Measurements from ENCODE around the gene SMARCD3.

The SMARCD3 gene

DNA sequence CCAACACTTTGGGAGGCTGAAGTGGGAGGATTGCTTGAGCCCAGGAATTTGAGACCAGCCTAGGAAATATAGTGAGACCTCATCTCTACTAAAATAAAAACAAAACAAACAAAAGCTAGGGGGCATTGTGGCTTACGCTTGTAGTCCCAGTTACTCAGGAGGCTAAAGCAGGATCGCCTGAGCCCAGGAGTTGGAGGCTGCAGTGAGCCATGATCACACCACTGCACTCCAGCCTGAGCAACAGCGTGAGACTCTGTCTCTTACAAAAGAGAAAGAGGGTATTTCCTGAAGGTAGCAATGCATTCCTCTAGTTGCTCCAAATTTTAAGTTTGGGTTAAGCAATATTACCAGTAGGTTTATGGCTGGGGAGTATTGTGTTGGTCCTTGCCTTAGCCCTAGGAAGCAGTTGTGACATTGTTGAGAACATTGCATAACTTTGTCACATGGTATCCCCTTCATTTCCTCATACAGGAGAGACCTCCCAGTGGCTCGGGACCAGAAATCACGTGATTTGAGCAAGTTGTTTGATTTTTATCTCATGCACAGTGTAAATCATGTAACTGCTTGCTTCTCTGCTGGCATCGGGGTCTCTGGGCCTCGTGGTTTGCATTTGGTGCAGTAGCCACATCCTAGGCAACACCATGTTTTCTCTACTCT lies 23.3 kb upstream of the SMARCD3 start:
- DNase-seq = no peak

DNA sequence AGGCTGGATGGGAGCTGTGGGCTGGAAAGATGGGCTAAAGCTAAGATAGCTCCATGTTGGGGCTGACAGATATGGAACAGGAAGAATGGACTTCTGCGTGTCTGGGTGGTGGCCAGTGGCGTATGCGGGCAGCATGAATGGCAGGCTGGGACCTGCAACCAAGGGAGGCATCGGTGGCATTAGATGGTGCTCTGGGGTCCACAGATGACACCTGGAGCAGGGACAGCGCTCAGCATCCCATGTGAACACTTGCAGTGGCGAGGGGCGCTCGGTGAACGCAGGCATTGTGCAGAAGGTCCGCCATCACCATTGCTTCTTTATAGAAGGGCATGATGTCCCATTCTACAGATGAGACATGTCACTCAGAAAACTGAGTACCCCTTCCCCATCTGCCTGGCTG lies 21.0 kb upstream of the SMARCD3 start:
- DNase-seq = no peak

DNA sequence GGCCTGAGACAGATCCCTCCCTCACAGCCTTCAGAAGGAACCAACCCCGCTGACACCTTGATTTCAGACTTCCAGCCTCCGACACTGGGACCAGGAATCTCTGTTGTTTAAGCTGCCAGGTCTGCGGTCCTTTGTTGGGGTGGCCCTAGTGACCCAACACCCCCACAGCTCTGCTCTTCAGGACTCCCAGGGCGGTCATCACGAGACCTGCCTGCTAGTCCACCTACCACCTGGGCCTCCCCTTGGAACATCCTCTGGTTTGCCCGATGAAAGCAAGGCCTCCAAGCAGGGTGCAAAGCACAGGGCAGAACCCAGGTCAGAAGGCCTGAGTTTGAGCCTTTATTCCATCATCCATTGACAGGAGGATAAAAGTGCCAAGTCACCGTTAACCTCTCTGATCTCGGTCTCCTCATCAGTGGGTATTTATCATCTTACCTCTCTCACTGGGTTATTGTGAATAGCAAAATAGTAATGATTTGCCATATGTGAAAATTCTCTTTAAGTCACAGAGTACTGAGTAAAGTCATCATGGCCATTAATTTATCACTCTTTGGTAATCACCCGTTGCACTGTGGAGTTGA lies 16.9 kb upstream of the SMARCD3 start:
- no peak for DNase-seq

DNA sequence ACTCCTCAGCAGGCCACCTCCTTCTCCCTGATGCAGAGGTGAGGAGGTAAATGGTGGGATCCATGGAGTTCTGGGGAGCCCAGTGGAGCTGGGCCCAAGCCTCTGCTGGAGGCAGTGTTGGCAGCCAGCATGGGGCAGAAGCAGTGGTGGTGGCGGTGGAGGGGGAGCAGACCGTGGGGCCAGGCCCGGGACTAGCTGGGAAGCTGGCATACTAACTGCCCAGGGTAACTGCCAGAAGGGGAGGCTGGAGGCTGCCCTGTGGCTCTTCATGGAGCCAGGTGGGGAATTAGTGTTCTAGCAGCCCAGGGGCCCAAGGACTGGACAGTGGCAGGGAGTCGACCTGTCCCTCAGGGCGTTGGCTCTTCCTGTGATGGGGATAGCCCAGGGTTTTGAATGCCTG lies 16.1 kb upstream of the SMARCD3 start:
- no peak for DNase-seq

DNA sequence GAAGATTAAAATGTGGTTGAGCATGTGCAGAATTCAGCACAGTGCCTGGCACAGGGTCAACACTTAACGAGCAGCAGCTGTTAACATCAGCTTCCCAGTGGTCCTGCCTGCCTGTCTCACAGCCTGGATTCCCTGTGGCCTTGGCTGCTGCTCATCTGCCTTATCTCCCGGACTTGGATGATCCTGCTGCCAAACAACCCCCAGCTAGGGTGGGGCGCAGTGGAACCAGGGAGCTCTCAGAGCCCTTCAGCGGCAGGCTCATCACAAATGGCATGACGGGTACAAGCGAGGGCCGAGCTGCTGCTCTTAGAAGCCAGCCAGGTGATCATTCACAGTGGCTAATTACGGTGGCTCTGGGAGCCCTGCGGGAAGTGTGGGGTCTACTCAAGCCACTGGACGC lies 13.0 kb upstream of the SMARCD3 start:
- DNase-seq = no peak

DNA sequence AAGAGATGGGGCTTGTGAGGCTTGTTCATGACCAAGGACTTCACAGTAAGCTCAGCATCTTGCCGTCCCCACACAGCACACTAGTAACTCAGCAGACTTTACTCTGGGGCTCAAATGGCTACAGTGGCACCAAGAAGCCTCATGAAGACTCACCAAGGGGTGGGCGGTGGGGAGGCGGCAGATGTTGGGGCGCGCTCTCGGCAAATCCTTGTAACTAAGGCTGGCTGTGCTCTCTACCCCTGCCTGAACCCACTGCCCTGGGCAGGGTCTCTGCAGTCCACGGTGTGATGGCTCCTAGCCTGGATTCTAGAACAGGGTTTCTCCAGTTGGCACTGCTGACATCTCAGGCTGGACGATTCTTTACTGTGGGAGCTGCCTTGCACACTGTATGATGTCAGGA lies 12.4 kb upstream of the SMARCD3 start:
- DNase-seq = no peak

DNA sequence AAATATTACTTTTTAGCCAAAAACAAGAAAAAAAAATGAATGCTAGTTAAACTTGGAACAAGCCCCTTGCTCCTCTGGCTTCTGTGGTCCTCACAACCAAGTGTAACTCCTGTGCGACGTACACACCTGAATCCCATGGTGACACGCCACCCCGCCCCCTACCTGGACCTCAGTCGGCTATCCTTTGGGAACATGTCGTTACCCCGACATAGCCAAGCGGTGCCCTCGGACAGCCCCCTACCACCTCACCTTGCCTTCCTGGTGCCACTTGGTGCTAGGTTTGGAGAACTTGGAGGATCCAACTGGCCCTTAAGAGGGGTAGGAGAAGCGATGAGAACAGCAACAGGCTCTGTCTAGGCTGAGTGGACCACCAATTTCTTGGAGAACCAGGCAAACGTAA lies 12.0 kb upstream of the SMARCD3 start:
- DNase-seq = no peak

DNA sequence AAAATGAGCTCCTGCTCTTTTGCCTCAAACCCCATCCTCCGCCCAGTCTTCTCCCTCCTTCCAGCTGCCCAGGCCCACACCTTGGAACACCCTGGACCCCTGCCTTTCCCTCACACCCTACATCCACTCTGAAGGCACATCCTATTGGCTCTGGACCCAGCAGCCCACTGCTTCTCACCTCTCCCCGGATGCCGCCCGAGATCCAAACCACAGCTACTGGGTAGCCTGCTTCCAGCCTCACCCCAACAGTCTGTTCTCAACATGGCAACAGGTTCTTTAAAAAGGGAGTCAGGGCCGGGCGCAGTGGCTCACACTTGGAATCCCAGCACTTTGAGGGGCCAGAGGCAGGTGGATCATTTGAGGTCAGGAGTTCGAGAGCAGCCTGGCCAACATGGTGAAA lies 9.5 kb upstream of the SMARCD3 start:
- DNase-seq = no peak

DNA sequence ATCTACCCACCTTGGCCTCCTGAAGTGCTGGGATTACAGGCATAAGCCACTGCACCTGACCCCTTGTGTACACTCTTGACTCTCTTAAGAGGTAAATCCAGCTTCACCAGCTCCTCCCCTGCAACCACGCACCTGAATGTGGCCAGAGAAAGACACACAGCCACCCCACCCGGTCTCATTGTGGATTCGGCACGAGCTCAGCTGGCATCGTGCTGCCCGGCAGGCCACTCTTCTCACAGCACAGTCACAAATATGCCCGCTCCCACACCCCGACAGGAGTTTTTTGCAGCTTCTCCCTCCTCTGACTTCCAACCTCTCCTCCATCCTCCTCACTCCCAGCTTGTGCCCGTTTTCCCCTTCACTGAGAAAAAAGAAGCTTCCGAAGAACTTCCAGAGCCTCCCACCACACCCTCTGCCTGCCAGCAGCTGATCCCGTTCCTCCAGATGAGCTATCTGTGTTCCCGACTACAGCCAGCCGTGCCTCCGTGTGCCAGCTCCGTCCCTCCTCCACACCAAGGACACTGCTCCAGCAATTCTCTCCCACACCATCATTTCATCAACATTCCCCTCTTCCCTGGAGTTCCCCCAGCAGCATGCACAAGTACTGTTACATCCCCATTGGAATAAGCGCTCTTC lies 8.0 kb upstream of the SMARCD3 start:
- DNase-seq = no peak

DNA sequence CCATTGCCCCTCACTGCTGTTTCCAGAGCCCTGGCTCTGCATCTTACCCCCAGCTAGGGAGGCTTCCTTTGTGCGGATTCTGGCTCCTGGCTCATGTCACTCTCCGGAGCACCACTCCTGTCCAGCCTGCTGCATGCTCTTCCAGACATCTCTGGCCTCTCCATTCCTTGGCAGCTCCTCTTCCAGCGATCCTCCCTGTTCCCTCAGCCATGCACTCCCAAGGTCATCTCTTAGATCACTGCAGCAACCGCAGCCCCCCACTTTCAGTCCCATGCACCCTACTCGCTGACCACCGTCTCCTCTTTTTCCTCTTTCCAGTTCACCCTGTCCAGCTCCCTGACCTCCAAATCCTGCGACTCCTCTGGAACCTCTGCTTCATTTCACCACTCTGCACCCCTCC lies 6.9 kb upstream of the SMARCD3 start:
- DNase-seq = no peak

DNA sequence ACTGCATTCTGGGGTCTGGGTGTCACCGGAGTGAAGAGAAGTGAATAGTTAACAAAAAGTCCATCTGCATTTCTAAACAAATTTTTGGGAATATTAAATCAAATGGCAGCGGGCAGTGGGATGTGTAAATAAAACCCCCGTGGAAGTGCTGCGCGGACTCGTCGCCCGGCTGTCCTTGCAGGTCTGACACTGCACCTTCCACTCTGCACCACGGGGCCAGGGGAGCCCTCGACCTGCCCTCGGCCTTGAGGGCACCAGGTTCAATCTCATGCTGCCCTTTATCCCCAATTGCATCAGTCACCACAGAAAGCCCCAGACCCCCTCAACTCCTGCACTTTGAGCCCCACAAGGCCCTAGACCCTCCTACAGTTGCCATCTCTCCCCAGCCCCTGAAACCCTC lies 6.4 kb upstream of the SMARCD3 start:
- DNase-seq = no peak

DNA sequence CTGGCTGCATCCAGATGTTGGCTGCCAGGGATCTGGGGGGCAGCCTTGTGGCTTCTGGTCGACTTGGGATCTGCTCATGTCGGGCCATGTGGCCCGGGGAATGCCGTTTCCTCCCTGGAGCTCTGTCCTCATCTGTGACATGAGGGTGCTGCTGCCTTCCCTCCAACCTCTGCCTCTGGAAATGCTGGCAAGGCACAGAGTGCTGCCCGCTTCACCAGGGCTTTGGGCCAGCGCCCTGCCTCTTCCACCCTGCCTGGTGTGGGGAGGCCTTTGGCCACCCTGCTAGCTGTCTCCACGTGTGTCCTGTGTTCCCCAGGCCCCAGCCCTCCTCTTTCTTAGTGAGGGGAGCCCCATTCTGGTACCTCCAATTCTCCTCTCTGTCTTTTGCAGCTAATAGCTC lies 5.8 kb upstream of the SMARCD3 start:
- DNase-seq = no peak

DNA sequence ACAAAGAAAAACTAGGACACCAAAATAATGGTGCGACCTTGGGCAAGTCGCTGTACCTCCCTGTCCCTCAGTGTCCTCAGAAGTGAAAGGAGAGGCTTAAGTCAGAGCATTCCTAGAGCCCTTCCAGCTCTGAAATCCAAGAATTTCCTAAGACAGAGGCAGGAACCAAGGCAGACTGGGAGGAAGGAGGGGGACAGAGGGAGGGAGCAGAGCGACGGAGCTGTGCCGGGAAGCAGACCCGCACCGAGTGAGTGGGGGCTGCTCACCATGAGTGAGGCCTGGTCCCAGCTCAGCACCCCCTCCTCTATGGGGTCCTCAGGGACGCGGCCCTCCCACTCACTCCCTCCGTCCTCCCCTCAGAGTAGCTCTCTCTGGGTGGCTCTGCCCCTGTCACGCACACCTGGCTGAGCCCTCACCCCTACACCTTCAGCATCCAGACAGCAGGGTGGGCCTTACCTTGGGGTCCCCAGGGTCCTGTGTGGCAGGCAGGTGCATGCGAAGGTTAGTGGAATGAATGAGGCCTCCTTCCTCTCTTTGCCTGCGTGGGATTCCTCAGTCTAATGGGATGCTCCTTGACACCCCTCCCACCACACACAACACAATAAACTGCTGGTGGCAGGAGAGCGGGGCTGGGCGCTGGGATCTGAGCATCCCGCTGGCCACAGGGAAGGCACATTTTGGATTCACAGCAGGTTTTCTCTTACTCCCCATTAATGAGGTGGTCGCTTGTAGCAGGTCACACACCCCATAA lies 4.6 kb upstream of the SMARCD3 start:
- no peak for DNase-seq

DNA sequence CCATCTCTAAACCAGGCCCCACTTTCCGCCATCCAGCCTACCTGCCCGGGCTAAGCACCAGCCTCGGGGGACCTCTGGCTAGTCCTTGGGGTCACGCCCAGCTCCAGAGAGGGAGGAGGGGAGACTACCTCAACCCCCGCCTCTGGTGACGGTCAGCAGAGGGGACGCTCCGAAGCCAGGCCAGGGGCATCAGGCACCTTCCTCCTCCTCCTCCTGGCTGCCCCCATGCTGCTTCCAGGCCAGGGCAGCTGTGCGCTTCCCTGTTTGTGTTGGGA lies 4.0 kb upstream of the SMARCD3 start:
- no peak for DNase-seq

DNA sequence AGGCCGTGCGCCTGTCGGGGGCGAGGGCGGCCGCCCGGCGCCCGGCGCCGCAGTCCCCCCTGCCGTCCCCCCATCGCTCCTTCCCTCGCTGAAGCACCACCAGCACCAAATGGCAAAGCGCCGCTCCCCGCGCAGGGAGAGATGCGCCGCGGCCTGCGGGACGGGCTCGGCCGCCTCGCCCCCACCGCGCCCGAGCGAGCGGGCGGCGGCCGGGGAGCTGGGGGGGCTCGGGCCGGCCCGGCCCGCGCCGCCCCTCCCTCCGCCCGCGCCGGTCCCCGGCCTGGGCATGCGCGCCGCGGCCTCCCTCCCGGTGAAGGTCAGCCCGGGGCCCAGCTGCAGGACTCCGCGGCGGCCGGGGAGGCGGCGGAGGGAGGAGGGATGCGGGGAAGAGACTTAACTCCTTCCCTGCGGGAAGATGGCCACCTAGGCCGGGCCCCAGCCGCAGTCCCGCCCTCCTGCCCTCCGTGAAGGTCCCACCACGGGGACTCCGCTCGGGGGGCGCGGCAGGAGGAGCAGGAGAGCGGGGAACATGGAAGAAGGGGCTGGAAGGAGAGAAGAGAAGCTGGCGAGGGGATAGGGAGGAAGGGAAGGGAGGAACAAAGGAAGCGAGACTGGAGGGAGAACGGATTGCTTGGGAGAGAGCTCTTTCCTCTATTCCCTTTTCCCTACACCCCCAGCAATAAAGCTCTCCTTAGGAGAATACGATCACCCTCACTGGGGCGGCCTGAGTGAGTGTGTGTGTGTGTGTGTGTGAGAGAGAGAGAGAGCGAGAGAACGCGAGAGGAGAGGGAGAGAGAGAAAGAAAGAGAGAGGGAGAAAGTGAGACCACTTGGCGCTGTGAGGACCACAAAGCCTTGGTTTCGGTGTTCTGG lies 3.4 kb upstream of the SMARCD3 start:
- no peak for DNase-seq

DNA sequence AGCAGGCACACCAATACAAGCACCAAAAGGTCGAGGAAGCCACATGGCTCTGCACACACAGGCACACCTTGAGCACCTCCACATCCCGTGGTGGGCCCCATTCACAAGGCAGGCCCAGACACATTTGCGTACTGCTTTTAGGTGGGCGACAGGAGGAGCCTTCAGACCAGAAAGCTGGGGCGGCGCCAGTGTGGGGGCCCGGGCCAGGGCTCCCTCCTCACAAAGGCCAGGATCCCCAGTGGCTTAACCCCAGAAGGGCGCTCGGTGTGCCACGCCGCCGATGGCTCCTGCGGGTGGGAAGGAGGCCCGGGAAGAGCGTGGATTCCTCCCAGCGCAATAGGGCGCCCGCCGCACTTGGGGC lies 2.8 kb upstream of the SMARCD3 start:
- no peak for DNase-seq

DNA sequence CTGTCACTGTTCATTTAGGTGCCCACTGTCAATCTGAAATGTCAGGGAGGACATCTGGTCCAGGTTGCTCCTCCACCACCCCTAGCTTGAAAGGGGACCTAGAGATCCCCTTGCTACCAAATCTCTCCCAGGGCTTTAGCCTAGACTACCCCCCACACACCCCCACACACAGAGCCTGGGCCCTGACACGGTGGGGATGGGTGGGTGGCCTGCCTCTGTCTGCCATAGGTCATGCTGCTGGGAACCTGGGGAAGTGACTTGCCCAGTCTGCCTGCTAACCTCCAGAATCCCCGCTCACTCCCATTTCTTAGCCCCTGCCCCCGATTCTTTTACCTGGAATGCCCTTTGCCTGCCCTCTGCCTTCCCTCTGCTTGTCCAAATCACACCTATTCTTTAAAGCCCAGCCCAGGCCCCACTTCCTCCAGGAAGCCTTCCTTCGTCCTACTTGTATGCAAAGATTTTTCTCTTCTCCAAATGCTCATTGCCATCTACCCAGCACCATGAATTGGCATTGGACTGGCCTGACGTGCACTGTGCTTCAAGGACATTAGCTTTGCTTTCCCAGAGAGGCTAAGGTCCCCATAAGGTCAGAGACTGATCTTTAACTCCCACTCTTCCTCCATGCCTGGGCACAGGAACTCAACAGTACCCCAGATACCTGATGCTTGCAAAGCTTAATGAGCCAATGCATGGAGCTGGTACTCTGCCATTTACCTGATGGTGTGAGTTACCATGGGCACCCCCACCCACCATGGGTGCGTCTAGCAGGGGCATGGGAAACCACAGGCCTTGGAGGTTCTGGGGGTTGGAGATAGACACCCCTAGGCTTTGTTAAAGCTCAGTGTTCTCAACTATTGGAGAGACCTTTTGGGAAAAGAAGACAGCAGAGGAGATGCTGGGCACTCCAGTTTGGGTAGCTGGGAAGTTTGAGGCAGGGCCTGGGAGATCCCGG lies 2.0 kb upstream of the SMARCD3 start:
- no peak for DNase-seq

DNA sequence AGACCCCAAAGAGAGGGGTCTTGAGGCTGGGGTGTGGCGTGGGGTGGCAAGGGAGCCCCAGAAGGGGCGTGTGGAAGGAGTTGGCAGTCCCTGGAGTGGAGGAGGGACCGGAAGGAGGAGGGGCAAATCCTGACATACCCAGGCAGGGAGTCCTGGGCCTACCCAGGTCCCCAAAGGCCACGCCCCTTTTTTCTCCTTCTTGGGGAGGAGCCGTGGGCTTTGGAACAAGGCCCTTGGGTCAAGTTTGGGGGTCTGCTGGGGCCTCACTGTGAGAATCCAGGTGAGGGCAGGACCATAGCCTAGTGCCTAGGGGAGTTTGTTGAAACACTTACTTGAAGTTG lies 1.2 kb upstream of the SMARCD3 start:
- no peak for DNase-seq

DNA sequence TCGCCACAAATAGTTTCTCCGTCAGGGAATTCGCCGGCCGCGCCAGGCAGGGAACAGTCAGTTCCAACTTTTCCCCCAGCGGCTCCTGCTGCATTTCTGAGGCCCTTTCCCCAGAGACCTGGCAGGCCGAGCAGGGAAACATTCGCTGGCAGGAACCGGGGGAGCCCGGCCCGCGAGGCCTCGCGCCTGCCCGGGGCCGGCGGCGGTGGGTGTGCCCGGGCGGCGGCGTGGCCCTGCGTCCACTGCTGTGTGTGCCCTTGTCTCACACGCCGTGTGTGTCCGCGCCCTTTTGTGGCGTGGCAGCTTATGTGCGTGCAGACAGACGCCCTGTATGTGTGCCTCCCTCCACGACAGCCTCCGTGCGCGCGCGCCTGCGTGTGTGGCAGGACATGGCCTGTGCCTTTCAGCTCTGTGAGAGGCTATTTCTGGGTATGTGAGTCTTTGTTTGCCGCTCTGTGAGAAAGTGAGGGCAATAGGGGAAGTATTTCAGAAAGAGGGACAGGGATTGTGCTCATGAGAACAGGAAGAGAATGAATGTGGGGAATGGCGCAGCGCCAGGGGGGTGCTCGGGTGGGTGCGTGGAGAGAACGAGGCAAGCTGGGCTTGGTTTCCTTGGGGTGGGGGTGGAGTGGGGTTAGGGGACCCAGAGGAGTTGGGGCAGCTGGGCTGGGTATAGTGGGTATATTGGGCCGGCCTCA lies 689 bp upstream of the SMARCD3 start:
- no peak for DNase-seq

DNA sequence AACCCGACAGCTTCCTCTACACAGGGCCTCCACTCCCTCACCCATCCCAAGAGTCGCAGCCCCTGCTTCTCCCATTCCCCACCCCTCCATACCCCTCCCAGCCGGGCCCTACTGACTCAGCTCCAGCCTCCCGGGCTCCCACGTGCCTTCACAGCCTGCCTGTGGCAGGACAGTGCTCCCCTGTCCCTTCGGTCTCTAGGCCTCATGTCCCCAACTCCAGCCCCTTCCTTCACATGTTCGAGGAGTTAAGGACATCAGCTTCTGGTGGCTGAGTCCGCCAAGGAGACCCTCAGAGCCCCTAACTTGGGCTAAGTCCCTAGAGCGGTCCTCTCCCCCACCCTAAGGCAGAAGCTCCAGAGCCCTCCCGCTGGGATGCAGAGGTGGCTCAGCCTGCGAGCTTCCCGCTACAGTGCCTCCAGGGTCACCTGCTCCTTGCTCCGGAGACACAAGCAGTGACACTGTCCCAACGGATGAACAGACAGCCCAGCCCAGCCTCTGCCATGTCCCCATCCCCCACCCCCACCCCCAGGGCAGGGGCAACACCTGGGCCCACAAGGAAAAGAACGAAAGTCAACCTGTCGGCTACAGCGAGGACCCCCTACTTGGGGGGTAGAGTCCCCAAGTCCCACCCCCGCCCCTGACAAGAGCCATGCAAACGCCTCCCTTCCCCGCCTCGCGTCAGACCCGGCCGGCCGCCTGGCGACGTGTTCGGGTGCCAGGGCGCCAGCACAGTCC lies 716 bp downstream of the SMARCD3 start:
- no peak for DNase-seq
